ENCODE results near the gene APOL6.
A peak's percentile ranks its signal among the peaks of the same experiment; 100 is the strongest.

Gene APOL6

DNA sequence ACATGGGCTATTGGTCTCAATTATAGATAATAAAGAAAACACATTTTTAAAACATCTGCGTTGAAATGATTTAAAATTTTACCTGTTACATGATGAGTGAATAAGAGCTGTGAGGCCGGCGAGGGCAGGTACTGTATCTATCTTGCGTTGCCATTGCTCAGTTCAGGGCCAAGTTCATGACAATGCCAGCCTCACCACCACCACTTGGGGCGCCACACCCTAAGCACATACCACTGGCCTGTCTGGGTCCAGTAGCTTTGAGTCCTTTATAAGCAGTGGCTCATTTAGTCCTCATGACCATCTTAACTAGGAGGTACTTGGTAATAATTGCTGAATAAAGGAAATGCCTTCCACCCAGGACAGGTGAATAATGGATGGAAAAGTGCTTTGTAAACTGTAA, 16.6 kb upstream of the APOL6 start:
- peak; percentile 80 for DNase-seq (ENCODE audit: extremely low spot score)
- POLR2A ChIA-PET = interaction anchor here (1.3 kb wide), 1 partner anchor 11 kb away, joined by 3 read pairs; no protein-coding TSS in a partner anchor
- no peak for TF ChIP-seq CTBP1 (IDR thresholded peaks at IDR 0.05; ENCODE audit: borderline replicate concordance)
- no peak for TF ChIP-seq ARNT (IDR thresholded peaks at IDR 0.05)
- no peak for TF ChIP-seq ZNF384 (IDR thresholded peaks at IDR 0.05)
- no peak for TF ChIP-seq FOXA1 (IDR thresholded peaks at IDR 0.05)
- no peak for TF ChIP-seq TARDBP (IDR thresholded peaks at IDR 0.05)
- no peak for TF ChIP-seq SP1 (IDR thresholded peaks at IDR 0.05)
- TF ChIP-seq FOXK2 (IDR thresholded peaks at IDR 0.05) = no peak
- TF ChIP-seq, protein P1, sequence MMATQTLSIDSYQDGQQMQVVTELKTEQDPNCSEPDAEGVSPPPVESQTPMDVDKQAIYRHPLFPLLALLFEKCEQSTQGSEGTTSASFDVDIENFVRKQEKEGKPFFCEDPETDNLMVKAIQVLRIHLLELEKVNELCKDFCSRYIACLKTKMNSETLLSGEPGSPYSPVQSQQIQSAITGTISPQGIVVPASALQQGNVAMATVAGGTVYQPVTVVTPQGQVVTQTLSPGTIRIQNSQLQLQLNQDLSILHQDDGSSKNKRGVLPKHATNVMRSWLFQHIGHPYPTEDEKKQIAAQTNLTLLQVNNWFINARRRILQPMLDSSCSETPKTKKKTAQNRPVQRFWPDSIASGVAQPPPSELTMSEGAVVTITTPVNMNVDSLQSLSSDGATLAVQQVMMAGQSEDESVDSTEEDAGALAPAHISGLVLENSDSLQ (IDR thresholded peaks at IDR 0.05) = no peak
- no peak for TF ChIP-seq L3MBTL2 (conservative IDR thresholded peaks at IDR 0.05)
- TF ChIP-seq LEF1 (IDR thresholded peaks at IDR 0.05; ENCODE audit: borderline replicate concordance) = no peak
- no peak for TF ChIP-seq BHLHE40 (IDR thresholded peaks at IDR 0.05; ENCODE audit: borderline replicate concordance)
- no peak for TF ChIP-seq HDGF (IDR thresholded peaks at IDR 0.05; ENCODE audit: borderline replicate concordance)
- TF ChIP-seq FOXM1 (IDR thresholded peaks at IDR 0.05; ENCODE audit: borderline replicate concordance) = no peak
- TF ChIP-seq SUZ12 (IDR thresholded peaks at IDR 0.05) = no peak
- TF ChIP-seq NFRKB (IDR thresholded peaks at IDR 0.05) = no peak
- no peak for TF ChIP-seq ELF4 (IDR thresholded peaks at IDR 0.05)

DNA sequence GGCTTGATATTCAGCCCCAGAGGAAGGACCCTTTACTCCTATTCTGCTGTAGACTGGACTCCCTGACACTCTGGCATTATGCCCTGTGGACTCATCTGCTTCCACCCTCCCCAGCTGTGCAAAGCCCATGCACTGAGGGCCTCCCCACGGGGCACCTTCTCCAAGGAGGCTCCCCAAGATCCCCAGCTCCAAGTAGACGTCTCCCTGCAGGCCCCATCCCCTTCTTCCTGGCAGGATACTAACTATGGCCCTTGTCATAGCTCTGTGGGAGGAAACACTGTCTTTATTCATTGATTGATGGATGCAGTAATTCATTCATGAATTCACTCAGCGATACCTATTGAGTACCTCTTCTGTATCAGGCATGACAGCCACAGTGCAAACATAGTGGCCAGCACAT, 15.3 kb upstream of the APOL6 start:
- TF ChIP-seq, protein P1 (IDR thresholded peaks at IDR 0.05) = no peak
- TF ChIP-seq FOXA1 (IDR thresholded peaks at IDR 0.05) = no peak
- ChIA-PET CTCF (no interaction called here), POLR2A (no interaction called here)
- no peak for DNase-seq (ENCODE audit: extremely low spot score)

More for the DNA sequence above, 16.6 kb upstream of the APOL6 start:
- CTCF ChIA-PET = interaction anchor here (0.7 to 0.9 kb wide), 4 partner anchors 11 to 204 kb away, joined by 3 to 4 read pairs (median 3); no protein-coding TSS in a partner anchor

DNA sequence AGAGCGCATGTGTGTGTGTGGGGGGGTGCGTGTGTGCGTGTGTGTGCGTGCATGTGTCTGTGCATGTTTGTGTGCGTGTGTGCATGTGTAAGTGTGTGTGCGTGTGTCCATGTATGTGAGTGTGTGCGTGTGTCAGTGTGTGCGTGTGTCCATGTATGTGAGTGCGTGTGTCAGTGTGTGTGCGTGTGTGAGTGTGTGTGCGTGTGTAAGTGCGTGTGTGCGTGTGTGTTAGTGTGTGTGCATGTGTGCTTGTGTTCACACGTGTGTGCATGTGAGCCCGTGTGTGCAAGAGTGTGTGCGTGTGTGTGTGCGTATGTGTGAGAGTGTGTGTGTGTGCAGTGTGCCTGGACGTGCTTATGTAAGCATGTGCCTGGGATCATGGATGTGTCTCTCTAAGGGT, 14.7 kb upstream of the APOL6 start:
- CTCF ChIA-PET = no interaction called here
- POLR2A ChIA-PET = no interaction called here

DNA sequence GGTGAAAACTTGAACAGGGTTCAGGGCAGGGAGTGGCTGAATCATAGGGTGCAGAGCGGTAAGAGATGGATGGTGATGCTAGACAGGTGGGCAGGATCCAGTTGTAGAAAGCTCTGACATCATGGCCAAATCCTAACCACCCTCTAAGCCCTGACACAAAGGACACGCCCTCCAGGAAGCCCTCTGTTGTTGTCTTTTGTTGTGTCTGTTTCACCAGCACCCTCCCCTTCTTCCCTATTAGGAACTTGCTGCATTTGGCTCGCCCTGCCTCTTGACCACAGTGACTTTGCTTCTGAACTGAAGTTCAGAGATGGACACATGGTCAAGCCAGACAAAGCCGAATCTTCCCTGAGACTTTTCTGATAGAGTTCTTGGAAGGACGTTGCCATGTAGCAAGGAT, 14.2 kb upstream of the APOL6 start:
- CTCF ChIA-PET = no interaction called here
- TF ChIP-seq ELF4 (IDR thresholded peaks at IDR 0.05) = no peak
- TF ChIP-seq L3MBTL2 (conservative IDR thresholded peaks at IDR 0.05) = no peak
- no peak for TF ChIP-seq SP1 (IDR thresholded peaks at IDR 0.05)
- TF ChIP-seq SUZ12 (IDR thresholded peaks at IDR 0.05) = no peak
- TF ChIP-seq CTBP1 (IDR thresholded peaks at IDR 0.05; ENCODE audit: borderline replicate concordance) = no peak

More for the DNA sequence above, 14.7 kb upstream of the APOL6 start:
- no peak for TF ChIP-seq ARNT (IDR thresholded peaks at IDR 0.05)
- TF ChIP-seq ELF4 (IDR thresholded peaks at IDR 0.05) = no peak
- TF ChIP-seq TARDBP (IDR thresholded peaks at IDR 0.05) = no peak
- TF ChIP-seq NFRKB (IDR thresholded peaks at IDR 0.05) = no peak
- no peak for TF ChIP-seq SP1 (IDR thresholded peaks at IDR 0.05)
- no peak for TF ChIP-seq FOXM1 (IDR thresholded peaks at IDR 0.05; ENCODE audit: borderline replicate concordance)
- no peak for TF ChIP-seq SUZ12 (IDR thresholded peaks at IDR 0.05)
- TF ChIP-seq CTBP1 (IDR thresholded peaks at IDR 0.05; ENCODE audit: borderline replicate concordance) = no peak
- no peak for TF ChIP-seq LEF1 (IDR thresholded peaks at IDR 0.05; ENCODE audit: borderline replicate concordance)
- no peak for TF ChIP-seq FOXA1 (IDR thresholded peaks at IDR 0.05)
- TF ChIP-seq, protein P1 (IDR thresholded peaks at IDR 0.05) = no peak
- TF ChIP-seq L3MBTL2 (conservative IDR thresholded peaks at IDR 0.05) = no peak
- TF ChIP-seq ZNF384 (IDR thresholded peaks at IDR 0.05) = no peak
- no peak for TF ChIP-seq BHLHE40 (IDR thresholded peaks at IDR 0.05; ENCODE audit: borderline replicate concordance)
- TF ChIP-seq HDGF (IDR thresholded peaks at IDR 0.05; ENCODE audit: borderline replicate concordance) = no peak
- no peak for TF ChIP-seq FOXK2 (IDR thresholded peaks at IDR 0.05)
- DNase-seq (ENCODE audit: extremely low spot score) = no peak

DNA sequence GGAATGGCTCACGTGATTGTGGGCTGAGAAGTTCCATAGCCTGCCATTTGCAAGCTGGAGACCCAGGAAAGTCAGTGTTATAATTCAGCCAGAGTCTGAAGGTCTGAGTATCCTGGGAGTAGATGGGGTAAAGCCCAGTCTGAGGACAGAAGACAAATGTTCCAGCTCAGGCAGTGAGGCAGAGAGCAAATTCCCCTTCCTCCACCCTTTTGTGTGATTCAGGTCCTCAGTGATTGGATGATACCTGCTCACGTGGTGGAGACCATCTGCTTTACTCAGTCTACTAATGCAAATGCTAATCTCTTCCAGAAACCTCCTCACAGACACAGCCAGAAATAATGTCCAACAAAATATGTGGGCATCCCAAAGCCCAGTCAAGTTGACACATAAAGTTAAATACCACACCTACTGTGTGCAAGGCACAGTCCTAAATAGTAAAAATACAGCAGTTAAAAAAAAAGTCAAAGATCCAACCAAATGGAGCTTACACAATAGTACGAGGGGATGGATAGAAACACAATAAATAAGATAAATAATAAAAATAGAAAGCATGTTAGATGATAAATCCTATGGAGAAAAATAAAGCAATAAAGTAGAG, 13.2 kb upstream of the APOL6 start:
- ChIA-PET POLR2A (no interaction called here), CTCF (no interaction called here)
- DNase-seq (ENCODE audit: extremely low spot score) = no peak
- TF ChIP-seq NFRKB (IDR thresholded peaks at IDR 0.05) (no peak), FOXM1 (IDR thresholded peaks at IDR 0.05; ENCODE audit: borderline replicate concordance) (no peak), SUZ12 (IDR thresholded peaks at IDR 0.05) (no peak), FOXK2 (IDR thresholded peaks at IDR 0.05) (no peak), SP1 (IDR thresholded peaks at IDR 0.05) (no peak), ARNT (IDR thresholded peaks at IDR 0.05) (no peak), ELF4 (IDR thresholded peaks at IDR 0.05) (no peak), TARDBP (IDR thresholded peaks at IDR 0.05) (no peak)

More for the DNA sequence above, 14.2 kb upstream of the APOL6 start:
- no peak for DNase-seq (ENCODE audit: extremely low spot score)
- POLR2A ChIA-PET = no interaction called here

DNA sequence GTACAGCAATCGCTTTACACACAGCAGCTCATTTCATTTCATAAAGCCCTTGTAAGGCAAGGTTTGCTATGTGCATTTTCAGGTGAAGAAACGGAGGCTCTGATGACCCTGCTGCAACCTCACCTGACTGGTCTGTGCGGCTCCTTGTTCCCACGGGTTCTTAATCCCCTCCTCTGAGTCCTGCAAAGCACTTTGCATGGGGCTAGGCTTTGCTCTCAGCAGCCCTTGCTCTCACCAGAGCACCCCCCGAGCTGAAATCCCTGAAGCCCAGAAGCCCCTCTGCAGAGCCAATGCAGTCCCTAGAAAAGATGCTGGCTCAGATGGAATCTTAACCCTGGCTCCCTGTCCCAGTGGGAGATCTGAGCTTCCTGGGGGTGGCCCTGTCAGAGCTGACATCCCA, 11.0 kb upstream of the APOL6 start:
- ChIA-PET CTCF (interaction anchor here (0.6 kb wide), 1 partner anchor 287 kb away, joined by 3 read pairs; no protein-coding TSS in a partner anchor), POLR2A (no interaction called here)
- TF ChIP-seq ARNT (IDR thresholded peaks at IDR 0.05) (no peak), NFRKB (IDR thresholded peaks at IDR 0.05) (no peak), HDGF (IDR thresholded peaks at IDR 0.05; ENCODE audit: borderline replicate concordance) (no peak), FOXA1 (IDR thresholded peaks at IDR 0.05) (no peak), SUZ12 (IDR thresholded peaks at IDR 0.05) (no peak), FOXM1 (IDR thresholded peaks at IDR 0.05; ENCODE audit: borderline replicate concordance) (no peak), SP1 (IDR thresholded peaks at IDR 0.05) (no peak)
- TF ChIP-seq, protein P1 (IDR thresholded peaks at IDR 0.05) = no peak
- no peak for DNase-seq (ENCODE audit: extremely low spot score)
